Mesodermal cell (in vitro differentiated cells): ENCODE results near the gene KLK13.

ENCODE experiments used
- H3K27ac ChIP-seq: 2 replicates; pipeline ENCODE4 v1.7.0; 2013; ENCODE audit warnings: mild to moderate bottlenecking, low read depth, low read length, moderate library complexity; ENCODE audit not compliant: severe bottlenecking
- H3K36me3 ChIP-seq: 2 replicates; pipeline ENCODE4 v1.7.1; 2013; ENCODE audit warnings: mild to moderate bottlenecking, low read length, moderate library complexity; ENCODE audit not compliant: control insufficient read depth, insufficient read depth
- H3K4me1 ChIP-seq: one replicate; pipeline ENCODE4 v1.7.1; 2013; ENCODE audit warnings: mild to moderate bottlenecking, low read length; ENCODE audit not compliant: insufficient read depth, control insufficient read depth, poor library complexity, severe bottlenecking
- H3K4me3 ChIP-seq: 2 replicates; pipeline ENCODE4 v1.7.0; 2013; ENCODE audit warnings: low read length, control low read depth, mild to moderate bottlenecking; ENCODE audit not compliant: insufficient read depth, poor library complexity, severe bottlenecking; ENCODE audit errors: extremely low read depth
- H3K9me3 ChIP-seq: 2 replicates; pipeline ENCODE4 v1.7.1; 2013; ENCODE audit warnings: mild to moderate bottlenecking, low read length, moderate library complexity; ENCODE audit not compliant: control insufficient read depth
- WGBS, 2 experiments: methylation state at CpG; one replicate each; pipeline ENCODE4 v1.1.5; 2013; ENCODE audit warnings: missing lambda C conversion rate in 2 of 2; ENCODE audit not compliant: insufficient coverage in 2 of 2; 5-methylcytosine and 5-hydroxymethylcytosine counted together

Gene KLK13

DNA sequence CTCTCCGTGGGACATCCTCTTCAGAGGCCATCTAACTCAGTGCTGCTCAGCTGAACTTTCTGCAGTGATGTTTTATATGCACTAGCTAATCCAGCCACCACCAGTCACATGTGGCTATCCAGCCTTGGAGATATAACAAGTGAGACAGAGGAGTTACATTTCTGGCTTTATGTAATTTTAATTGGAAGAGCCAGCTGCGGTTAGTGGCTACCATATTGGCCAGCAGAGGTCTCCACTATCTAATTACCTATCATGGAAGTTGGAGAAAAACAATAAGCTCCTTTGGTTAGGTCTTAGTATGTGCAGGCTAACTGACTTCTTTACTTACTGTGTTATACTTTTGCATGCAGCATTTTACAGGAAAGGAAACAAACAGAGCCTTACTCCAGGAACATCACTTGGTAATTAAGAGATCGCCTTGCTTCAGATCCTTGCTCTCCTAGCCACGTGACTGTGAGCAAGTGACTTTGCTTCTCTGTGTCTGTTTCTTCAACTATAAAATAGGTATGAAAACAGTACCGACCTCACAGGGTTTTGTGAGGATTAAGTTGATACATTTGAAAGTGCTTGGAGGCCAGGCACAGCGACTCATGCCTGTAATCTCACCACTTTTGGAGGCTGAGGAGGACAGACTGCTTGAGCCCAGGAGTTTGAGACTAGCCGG, 43.8 kb downstream of the KLK13 start:
- Histone ChIP-seq H3K4me3 (no peak overlapping the region), H3K27ac (no peak overlapping the region), H3K36me3 (no peaks in the 10 kb centered on the region), H3K4me1 (no peaks in the 10 kb centered on the region), H3K9me3 (no peaks in the 10 kb centered on the region)
- 50 to 57% methylated on average over 2 to 4 of the region's 7 CpGs for WGBS, 2 experiments

DNA sequence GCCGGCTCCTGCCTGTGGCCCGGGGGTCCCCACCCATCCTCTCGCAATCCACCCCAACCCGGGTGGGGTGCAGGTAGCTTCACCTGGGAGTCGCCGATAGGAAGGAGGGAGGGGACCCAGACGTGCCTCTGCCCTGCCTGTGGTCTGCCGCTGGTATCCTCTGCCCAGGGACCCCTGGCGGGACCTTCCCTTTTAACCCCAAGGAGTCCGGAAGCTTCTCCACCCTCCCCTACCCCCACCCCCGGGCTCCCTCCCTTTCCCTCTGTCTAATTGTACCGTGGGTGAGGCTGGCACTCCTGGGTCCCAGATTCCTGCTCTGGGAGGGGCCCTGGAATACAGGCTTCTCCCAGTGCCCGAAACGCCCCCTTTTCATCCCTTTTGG, 45.4 kb downstream of the KLK13 start, which contains the start of gene KLK10:
Gene KLK10, minus strand, starts transcription at position 166 of the 382 bp plus-strand sequence. CDS start 579 bp downstream, outside the sequence.
- Histone ChIP-seq H3K27ac (no peak within 1 kb of the TSS), H3K9me3 (no peaks in the 10 kb centered on the region), H3K4me3 (peak within 1 kb of the TSS; percentile 24), H3K36me3 (no peaks in the 10 kb centered on the region), H3K4me1 (no peaks in the 10 kb centered on the region)
- 4 to 17% methylated on average over 4 to 8 of the region's 14 CpGs for WGBS, 2 experiments

DNA sequence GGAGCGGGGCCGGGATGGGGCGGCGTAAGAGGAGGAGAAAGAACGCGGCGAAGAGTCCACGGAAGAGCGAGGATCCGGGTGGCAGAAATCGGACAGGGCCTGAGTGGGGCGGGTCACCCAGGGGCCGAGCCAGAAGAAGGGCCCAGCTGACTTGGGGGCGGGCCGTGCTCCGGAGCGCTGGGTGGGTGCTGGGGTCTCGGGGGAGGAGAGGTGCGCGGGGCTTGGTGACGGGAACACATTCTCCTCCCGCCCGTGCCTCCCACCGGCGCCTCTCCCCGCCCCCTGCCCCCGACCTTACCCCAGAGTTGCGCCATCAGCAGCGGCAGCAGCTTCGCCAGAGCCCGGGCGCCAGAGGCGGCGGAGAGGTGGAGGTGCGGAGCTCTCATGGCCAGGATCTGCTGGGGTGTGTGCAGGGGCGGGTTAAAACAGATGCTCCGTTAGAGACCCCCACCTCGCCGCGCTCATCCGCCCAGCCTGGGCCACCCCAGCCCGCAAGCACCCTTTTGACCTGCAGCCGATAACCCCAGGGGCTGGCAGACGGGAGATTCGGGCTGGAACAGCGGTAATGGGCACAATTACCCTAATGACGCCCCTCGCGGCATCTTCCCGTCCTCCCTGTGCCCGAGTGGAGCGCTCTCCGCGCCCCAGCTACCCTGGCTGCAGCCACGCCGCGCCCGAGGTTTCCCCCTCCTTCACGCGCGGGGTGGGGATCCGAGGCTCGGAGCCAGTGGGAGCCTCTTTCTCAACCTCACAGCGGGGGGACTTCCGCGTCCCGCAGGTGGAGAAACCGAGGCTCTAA, 45.9 kb downstream of the KLK13 start:
- no peak overlapping the region for H3K27ac ChIP-seq
- 2 to 3% methylated on average over 50 to 52 of the region's 68 CpGs for WGBS, 2 experiments
- H3K4me3 ChIP-seq, result peak overlapping the region; percentile 24
- H3K4me1 ChIP-seq, result no peaks in the 10 kb centered on the region
- no peaks in the 10 kb centered on the region for H3K36me3 ChIP-seq
- H3K9me3 ChIP-seq, result no peaks in the 10 kb centered on the region

DNA sequence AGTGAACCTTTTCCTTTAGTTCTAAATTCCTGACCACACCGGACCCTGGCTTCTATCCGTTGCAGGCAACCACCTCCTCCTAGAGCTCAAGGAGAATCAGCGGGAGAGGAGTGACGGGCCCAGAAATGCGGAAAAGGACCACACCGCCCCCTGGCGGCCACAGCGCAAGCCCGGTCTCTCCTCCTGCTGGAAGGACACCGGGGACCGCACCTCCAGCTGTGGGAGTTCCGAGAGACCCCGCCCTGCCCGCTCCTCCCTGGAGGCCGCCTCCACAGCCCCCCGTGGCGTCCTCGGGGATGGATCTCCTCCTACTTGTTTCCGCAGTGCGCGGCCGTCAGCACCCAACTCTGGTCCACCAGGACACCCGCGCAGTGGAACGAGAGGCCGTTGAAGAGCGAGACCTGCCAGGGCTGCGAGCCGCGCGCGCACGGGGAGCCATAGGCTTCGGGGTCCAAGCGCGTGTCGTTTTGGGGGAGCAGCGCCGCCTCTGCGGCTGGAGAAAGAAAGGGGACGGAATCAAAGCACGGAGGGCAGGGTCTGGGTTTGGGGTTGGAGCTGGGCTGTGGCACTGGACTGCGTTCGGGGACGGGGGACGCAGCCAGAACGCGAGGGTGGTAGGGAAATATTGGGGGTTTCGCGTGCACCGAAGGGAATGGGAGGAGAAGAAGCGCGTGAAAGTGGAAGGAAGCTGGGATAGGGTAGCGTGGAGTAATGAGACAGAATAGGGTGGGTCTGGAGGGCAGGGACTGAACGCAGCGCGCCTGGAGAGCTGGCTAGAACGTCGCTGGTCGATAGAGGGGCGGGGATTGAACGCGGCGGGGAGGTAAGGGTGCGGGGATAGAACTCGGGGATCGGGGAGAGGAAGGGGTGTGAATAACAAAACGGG, 47.9 kb downstream of the KLK13 start:
- Histone ChIP-seq H3K27ac (no peak overlapping the region), H3K36me3 (no peaks in the 10 kb centered on the region), H3K9me3 (no peaks in the 10 kb centered on the region), H3K4me3 (peak overlapping the region; percentile 38), H3K4me1 (no peaks in the 10 kb centered on the region)
- 1% methylated on average over 50 to 66 of the region's 68 CpGs for WGBS, 2 experiments

DNA sequence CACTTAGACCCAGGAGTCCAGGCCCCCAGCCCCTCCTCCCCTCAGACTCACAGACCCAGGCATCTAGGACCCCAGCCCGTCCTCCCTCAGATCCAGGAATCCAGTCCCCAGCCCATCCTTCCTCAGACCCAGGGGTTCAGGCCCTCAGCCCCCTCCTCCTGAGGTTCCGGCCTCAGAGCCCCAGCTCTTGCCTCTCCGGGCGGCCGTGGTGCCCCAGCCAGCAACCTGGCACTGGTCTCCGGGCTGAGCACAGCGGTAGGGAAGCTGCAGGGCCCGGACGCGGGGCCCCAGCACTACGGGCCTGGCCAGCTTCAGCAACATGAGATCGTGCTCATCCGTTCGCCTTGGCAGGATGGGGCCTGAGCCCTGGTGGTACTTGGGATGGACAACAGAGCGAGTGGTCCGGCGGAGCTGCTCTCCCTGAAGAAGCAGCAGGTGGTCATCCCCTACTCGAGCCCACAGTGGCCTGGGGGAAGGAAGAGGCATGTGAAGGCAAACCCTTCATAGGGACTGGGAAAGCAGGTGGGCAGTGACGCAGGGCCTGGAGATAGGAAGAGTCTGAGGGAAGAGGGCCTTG, 49.1 kb downstream of the KLK13 start:
- H3K4me3 ChIP-seq, result no peak overlapping the region
- H3K27ac ChIP-seq, result no peak overlapping the region
- WGBS, 2 experiments, result 87 to 89% methylated on average over 17 to 18 of the region's 19 CpGs
- no peaks in the 10 kb centered on the region for H3K36me3 ChIP-seq
- no peaks in the 10 kb centered on the region for H3K4me1 ChIP-seq
- H3K9me3 ChIP-seq, result no peaks in the 10 kb centered on the region

DNA sequence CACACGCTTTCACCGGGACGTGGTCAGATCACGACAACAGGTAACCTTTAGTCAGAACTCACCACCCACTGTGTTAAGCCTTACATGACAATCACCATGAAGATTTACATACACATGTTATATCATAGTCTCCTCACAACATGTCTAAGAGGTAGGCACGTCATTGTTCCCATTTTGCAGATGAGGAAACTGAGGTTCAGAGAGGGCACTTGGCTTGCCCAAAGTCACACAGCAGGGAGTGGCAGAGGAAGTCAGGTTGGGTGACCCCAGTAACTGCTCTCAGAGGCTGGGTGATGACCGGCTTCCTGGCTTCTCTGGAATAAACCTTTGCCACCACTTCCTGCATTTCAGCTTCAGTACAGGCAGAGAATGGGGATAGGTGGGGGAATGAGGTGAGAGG, 50.6 kb downstream of the KLK13 start:
- H3K36me3 ChIP-seq, result no peaks in the 10 kb centered on the region
- 81 to 86% methylated on average over 5 to 6 of the region's 6 CpGs for WGBS, 2 experiments
- H3K9me3 ChIP-seq, result no peaks in the 10 kb centered on the region
- no peak overlapping the region for H3K27ac ChIP-seq
- no peak overlapping the region for H3K4me3 ChIP-seq
- no peaks in the 10 kb centered on the region for H3K4me1 ChIP-seq

DNA sequence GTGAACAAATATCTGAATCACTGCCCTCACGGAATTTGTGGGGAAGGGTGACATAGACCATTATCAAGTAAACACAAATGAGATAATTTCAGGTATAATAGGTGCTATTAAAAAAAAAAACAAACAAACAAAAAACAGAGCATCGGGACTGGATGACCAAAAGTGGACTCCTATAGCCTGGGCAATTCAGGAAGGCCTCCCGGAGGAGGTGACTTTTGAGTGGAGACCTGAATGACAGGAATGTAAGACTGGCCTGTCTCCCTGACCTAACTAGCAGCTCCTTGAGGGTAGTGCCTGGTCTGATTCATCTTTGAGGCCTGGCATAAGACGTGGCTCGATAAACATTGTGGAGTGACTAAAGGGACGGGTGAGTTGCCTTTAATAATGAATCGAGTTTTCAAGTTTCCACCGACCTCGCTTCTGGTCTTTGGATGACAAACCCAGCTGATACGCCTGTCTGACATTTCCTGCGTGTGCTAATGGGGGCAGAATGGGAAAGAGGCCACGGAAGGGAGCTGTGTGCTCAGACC, 52.2 kb downstream of the KLK13 start:
- no peak overlapping the region for H3K27ac ChIP-seq
- no peak overlapping the region for H3K4me3 ChIP-seq
- H3K9me3 ChIP-seq, result no peaks in the 10 kb centered on the region
- no peaks in the 10 kb centered on the region for H3K36me3 ChIP-seq
- 83 to 88% methylated on average over 10 to 11 of the region's 12 CpGs for WGBS, 2 experiments
- H3K4me1 ChIP-seq, result no peaks in the 10 kb centered on the region

DNA sequence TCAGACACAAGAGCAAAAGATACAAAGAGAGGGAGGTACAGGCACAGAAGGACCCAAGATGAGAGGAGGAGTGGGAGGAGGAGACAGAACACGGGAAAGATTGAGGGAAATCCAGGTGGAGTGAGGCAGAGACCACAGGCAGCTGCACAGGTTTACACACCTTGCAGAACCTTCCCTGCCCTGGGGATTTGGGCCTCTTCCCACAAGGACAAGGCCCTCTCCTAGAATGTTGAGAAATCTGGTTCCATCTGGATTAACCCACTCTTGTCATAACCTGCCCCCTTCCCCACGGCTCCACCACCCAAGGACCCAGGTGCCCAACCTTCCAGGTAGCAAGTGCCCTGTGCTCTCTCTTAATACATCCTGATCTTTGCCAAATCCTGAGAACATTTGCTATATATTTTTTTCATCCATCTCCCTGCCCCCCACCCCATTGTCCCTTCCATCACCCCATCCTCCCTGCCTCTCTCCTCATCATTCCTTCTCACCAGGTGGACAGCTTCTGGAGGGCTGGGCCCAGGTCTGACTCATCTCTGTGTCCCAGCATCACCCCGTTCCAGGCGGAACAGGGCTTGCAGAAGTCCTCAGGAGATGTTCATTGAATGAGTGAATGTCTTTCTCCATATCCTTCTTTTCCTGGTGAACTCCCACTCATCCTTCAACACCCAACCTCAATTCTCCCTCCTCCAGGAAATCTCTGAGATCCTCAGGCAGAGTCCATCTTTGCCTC, 54.7 kb downstream of the KLK13 start:
- Histone ChIP-seq H3K36me3 (no peaks in the 10 kb centered on the region), H3K4me3 (no peak overlapping the region), H3K27ac (no peak overlapping the region), H3K9me3 (no peaks in the 10 kb centered on the region), H3K4me1 (no peaks in the 10 kb centered on the region)
- 72 to 77% methylated on average over 2 of the region's 4 CpGs for WGBS, 2 experiments

DNA sequence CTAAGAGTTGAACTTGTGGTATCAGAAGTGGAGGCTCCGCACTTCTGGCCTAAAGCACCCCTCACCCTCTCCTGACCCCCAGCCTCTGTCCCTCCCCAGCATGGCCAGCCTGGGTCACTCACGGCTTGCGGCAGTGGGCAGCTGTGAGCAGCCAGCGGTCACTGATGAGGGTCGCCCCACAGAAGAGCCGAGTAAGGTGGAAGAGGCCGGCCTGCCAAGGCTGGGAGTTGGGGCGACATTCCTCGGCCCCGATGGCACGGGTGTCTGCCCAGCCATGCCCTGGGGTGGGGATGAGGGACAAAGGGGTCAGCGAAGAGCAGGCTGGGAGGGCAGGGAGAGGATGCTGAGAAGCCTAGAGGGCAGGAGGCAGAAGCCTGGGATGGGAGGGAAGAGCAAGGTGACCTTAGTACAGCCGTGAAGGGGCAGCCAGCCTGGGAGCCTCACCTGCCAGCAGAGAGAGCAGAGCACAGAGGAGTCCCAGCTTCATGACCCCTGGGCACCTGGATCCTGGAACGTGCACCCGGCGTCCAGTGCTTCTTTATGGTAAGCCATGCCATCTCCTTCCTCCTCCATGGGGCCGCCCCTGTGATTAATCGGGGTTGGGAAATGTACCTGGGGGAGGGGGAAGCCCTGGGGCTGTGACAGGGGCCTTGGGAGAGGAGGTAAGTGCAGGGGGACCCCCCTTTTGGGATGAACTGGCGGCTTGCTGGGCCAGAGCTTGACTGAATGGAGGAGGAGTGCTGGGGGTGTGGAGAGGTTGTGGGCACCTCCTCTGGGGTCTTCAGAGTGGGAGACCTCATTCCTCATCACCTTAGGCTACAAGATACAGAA, 55.6 kb downstream of the KLK13 start:
- no peaks in the 10 kb centered on the region for H3K9me3 ChIP-seq
- H3K27ac ChIP-seq, result no peak overlapping the region
- 76 to 85% methylated on average over 6 to 12 of the region's 19 CpGs for WGBS, 2 experiments
- H3K36me3 ChIP-seq, result no peaks in the 10 kb centered on the region
- H3K4me1 ChIP-seq, result no peaks in the 10 kb centered on the region
- no peak overlapping the region for H3K4me3 ChIP-seq
